Measurements from ENCODE around the gene HOXC5. TPM values are rescaled to one million over a fixed set of nuclear protein-coding genes. Genes with fewer than 3 reads are reported as not detected.

HOXC5 gene
- total and polyA plus RNA-seq, 2 experiments from 2014 or later: 0.18 to 0.40 TPM

DNA sequence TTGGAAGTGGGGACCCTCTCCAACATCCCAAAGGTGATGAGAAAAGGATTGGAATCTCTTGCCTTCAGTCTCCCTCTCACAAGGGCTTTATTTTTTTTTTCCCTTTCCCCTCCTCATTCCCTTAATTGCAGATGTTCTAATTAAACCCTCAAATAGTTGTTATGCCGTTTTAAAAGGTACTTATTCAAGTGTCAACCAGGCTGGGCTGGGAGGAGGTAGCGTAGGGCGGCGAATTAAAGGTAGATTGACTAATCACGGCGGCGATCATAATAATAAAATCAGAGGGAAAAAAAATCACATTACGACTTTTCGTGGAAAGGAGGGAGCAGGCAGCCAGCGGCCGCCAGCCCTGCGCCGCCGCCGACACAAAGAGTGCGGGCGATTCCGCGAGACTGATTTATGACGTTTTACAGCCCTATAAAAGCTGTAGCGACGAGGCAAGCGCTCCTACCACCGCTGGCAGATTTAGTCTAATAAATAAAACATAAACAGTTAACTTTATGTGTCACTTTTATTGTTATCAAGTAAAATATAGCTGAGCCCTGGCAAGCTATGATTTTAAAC is 19.1 kb downstream of the HOXC5 start:
- WGBS (ENCODE audit: low lambda C conversion rate, missing lambda C conversion rate): 8% methylated on average over 24 of the region's 24 CpGs
- Histone ChIP-seq H3K79me2 (no peaks in the 10 kb centered on the region), H3K9me3 (ENCODE audit: low read depth) (no peaks in the 10 kb centered on the region), H3K4me1 (ENCODE audit: insufficient read depth) (peaks cover 33% of the 10 kb centered on the region), H3K9me2 (replicated peaks; ENCODE audit: insufficient read depth) (no peaks in the 10 kb centered on the region), H2AFZ (no peak overlapping the region), H3K36me3 (replicated peaks; ENCODE audit: insufficient read depth, low read depth) (no peaks in the 10 kb centered on the region), H3K27me3 (peaks cover 93% of the 10 kb centered on the region), H3K4me3 (no peak overlapping the region), H4K20me1 (ENCODE audit: insufficient read depth, poor library complexity, severe bottlenecking) (no peaks in the 10 kb centered on the region), H3K4me2 (peak overlapping the region; percentile 78), H3K27ac (no peak overlapping the region)
- DNase-seq (ENCODE audit: low spot score): peak; percentile 66
- TF ChIP-seq EZH2 (IDR thresholded peaks at IDR 0.05; ENCODE audit: borderline replicate concordance) (peak; percentile 49), EZH2phosphoT487 (IDR thresholded peaks at IDR 0.05; ENCODE audit: low read depth, severe bottlenecking, unreplicated experiment) (no peak)
- TF ChIP-seq, protein P1, sequence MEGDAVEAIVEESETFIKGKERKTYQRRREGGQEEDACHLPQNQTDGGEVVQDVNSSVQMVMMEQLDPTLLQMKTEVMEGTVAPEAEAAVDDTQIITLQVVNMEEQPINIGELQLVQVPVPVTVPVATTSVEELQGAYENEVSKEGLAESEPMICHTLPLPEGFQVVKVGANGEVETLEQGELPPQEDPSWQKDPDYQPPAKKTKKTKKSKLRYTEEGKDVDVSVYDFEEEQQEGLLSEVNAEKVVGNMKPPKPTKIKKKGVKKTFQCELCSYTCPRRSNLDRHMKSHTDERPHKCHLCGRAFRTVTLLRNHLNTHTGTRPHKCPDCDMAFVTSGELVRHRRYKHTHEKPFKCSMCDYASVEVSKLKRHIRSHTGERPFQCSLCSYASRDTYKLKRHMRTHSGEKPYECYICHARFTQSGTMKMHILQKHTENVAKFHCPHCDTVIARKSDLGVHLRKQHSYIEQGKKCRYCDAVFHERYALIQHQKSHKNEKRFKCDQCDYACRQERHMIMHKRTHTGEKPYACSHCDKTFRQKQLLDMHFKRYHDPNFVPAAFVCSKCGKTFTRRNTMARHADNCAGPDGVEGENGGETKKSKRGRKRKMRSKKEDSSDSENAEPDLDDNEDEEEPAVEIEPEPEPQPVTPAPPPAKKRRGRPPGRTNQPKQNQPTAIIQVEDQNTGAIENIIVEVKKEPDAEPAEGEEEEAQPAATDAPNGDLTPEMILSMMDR (IDR thresholded peaks at IDR 0.05; ENCODE audit: poor library complexity): no peak

GRCh38 chr12:54052438-54053002 is 19.7 kb downstream of the HOXC5 start:
- Histone ChIP-seq H4K20me1 (ENCODE audit: insufficient read depth, poor library complexity, severe bottlenecking) (no peaks in the 10 kb centered on the region), H3K27ac (peak overlapping the region; percentile 23), H3K4me3 (no peak overlapping the region), H3K9me3 (ENCODE audit: low read depth) (no peaks in the 10 kb centered on the region), H3K27me3 (peaks cover 93% of the 10 kb centered on the region), H3K79me2 (no peaks in the 10 kb centered on the region), H2AFZ (no peak overlapping the region), H3K4me2 (peak overlapping the region; percentile 78), H3K4me1 (ENCODE audit: insufficient read depth) (peaks cover 28% of the 10 kb centered on the region), H3K36me3 (replicated peaks; ENCODE audit: insufficient read depth, low read depth) (no peaks in the 10 kb centered on the region), H3K9me2 (replicated peaks; ENCODE audit: insufficient read depth) (no peaks in the 10 kb centered on the region)
- TF ChIP-seq EZH2 (IDR thresholded peaks at IDR 0.05; ENCODE audit: borderline replicate concordance) (no peak), EZH2phosphoT487 (IDR thresholded peaks at IDR 0.05; ENCODE audit: low read depth, severe bottlenecking, unreplicated experiment) (no peak)
- TF ChIP-seq, protein P1 (IDR thresholded peaks at IDR 0.05; ENCODE audit: poor library complexity): no peak
- DNase-seq (ENCODE audit: low spot score): peak; percentile 51
- 15% methylated on average over 10 of the region's 10 CpGs for WGBS (ENCODE audit: low lambda C conversion rate, missing lambda C conversion rate)

GRCh38 chr12:54053003-54053750 is 20.3 kb downstream of the HOXC5 start:
- H3K79me2 ChIP-seq: no peaks in the 10 kb centered on the region
- WGBS (ENCODE audit: low lambda C conversion rate, missing lambda C conversion rate): 18% methylated on average over 22 of the region's 22 CpGs

More at GRCh38 chr12:54053003-54053750, 20.3 kb downstream of the HOXC5 start:
- H3K27ac ChIP-seq: peak overlapping the region; percentile 23
- TF ChIP-seq EZH2phosphoT487 (IDR thresholded peaks at IDR 0.05; ENCODE audit: low read depth, severe bottlenecking, unreplicated experiment) (no peak), EZH2 (IDR thresholded peaks at IDR 0.05; ENCODE audit: borderline replicate concordance) (peak; percentile 6)
- no peaks in the 10 kb centered on the region for H3K9me2 ChIP-seq (replicated peaks; ENCODE audit: insufficient read depth)
- H3K27me3 ChIP-seq: peaks cover 93% of the 10 kb centered on the region
- H3K36me3 ChIP-seq (replicated peaks; ENCODE audit: insufficient read depth, low read depth): no peaks in the 10 kb centered on the region
- H2AFZ ChIP-seq: no peak overlapping the region
- H3K4me2 ChIP-seq: peak overlapping the region; percentile 78
- H3K9me3 ChIP-seq (ENCODE audit: low read depth): no peaks in the 10 kb centered on the region
- H4K20me1 ChIP-seq (ENCODE audit: insufficient read depth, poor library complexity, severe bottlenecking): no peaks in the 10 kb centered on the region
- peaks cover 28% of the 10 kb centered on the region for H3K4me1 ChIP-seq (ENCODE audit: insufficient read depth)
- peak overlapping the region; percentile 55 for H3K4me3 ChIP-seq
- DNase-seq (ENCODE audit: low spot score): no peak
